NCI-H345 treated with DMSO at 0.1 percent for 48 hours (cell line): ENCODE results near the gene ZNF780B.

Experiments
- DNase-seq: peaks from one replicate; lab custom pipeline; 2025; ENCODE audit not compliant: unreplicated experiment; lab: John Stamatoyannopoulos, UW

ZNF780B gene

GRCh38 chr19:40055832-40056504 is at the start of gene ZNF780B:
Gene ZNF780B, minus strand, starts transcription at chr19:40056231. Its CDS starts 5,899 bp downstream, at chr19:40050332.
- peak; percentile 91 for DNase-seq

DNA sequence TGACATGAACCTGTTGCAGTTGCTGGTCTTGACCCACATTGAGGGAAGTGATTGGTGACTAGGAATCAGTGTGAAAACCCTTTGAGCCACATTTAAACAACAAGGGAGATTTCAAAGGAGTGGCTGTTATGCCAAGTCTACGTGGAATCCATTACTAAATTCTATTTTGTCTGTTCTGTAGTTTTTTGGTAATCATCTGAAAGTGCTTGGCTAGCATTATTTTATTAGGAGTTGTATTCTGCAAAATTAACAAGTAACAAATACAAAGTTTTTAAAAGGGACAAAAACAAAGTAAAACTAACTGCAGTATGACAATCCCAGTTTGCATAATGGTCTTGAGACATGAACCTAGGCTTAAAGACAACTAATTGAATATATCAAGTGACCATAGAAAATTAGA is 48.7 kb upstream of the ZNF780B start:
- DNase-seq = no peak

- DNase-seq = no peak
These were observed 47.6 kb upstream of the ZNF780B start for GRCh38 chr19:40103600-40103999.

GRCh38 chr19:40101813-40102212 is 45.8 kb upstream of the ZNF780B start:
- no peak for DNase-seq

DNA sequence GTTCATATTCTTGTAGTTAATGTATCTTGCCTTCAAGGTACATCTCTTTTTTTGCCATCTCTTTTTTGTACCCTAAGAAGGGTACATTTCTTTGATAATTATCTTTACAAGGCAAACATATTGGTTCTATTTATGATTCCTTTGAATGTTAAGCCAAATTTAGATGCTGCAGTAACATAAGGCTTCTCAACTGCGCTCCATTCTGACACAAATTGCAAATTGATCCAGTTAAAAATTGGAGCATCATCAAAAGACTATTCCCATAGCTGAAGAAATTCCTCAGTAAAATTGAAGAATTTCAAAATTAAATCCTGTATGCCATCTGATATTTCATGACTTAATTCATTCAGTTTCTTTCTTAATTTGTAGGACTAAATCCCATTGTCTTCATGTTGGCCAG is 37.4 kb upstream of the ZNF780B start:
- DNase-seq = no peak

- peak; percentile 60 for DNase-seq
These were observed 35.4 kb upstream of the ZNF780B start for GRCh38 chr19:40091205-40092129.

- peak; percentile 95 for DNase-seq
These were observed 34.5 kb upstream of the ZNF780B start, which contains the start of gene ZNF780A for GRCh38 chr19:40090241-40091204. Gene ZNF780A, minus strand, starts transcription at chr19:40090943. Its CDS starts 6,190 bp downstream, at chr19:40084753.

GRCh38 chr19:40089462-40089861 is 33.4 kb upstream of the ZNF780B start:
- no peak for DNase-seq

GRCh38 chr19:40088299-40089047 is 32.4 kb upstream of the ZNF780B start:
- DNase-seq = no peak

DNA sequence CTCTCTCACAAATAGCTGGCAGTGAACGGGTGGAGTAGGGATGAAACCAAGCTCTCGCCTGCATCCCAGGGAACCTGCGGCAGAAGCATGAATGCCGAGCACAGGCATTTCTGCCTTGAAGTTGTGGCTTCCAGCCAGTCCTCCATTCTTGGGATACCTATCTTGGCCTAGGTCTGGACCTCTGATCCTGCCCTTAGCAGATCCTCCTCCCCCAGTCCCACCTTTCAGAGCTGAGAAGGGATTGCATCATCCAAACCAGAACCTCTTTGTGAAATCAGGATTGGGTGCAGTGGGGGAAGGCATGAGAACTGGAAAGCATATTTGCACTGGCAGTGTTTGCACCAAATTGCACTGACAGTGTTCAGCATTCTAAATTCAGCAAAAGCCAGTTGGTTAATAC is 28.9 kb upstream of the ZNF780B start:
- no peak for DNase-seq

DNA sequence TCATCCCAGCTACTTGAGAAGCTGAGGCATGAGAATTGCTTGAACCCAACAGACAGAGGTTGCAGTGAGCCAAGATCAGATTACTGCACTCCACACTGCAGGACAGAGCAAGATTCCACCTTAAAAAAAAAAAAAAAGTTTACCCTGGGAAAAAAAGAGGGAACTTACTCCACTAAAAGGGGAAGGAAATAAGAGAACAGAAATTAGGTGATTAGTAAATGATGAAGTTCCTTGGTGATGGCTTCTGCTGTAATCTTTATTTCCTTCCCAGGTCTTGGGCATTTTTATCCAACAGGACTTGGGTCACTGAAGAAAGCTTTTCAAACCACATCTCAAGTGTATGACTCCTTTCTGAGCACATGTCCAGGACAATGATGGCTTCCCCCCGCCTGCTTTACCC is 25.4 kb upstream of the ZNF780B start:
- no peak for DNase-seq

GRCh38 chr19:40080289-40080688 is 24.3 kb upstream of the ZNF780B start:
- no peak for DNase-seq

GRCh38 chr19:40078377-40078776 is 22.3 kb upstream of the ZNF780B start:
- no peak for DNase-seq

- DNase-seq = no peak
These were observed 14.0 kb upstream of the ZNF780B start for GRCh38 chr19:40070058-40070457.

- DNase-seq = no peak
These were observed 3.6 kb upstream of the ZNF780B start for GRCh38 chr19:40059624-40060023.

DNA sequence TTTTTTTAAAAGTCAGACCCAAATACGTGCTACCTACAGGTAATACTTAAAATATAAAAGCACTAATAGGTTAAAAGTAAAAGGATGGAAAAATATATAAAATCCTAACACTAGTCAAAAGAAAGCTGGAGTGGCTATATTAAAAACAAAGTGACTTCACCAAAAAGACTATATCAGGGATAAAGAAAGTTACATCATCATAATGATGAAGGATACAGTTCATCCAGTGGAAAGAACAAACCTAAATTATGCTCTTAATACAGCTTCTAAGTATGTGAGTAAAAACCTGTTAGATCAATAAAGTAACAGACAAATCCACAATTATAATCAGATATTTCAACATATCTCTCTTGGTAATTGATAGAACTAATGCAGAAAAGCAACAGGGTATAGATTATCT is 1.1 kb upstream of the ZNF780B start:
- no peak for DNase-seq

GRCh38 chr19:40056505-40056904 is 474 bp upstream of the ZNF780B start:
- DNase-seq = no peak

DNA sequence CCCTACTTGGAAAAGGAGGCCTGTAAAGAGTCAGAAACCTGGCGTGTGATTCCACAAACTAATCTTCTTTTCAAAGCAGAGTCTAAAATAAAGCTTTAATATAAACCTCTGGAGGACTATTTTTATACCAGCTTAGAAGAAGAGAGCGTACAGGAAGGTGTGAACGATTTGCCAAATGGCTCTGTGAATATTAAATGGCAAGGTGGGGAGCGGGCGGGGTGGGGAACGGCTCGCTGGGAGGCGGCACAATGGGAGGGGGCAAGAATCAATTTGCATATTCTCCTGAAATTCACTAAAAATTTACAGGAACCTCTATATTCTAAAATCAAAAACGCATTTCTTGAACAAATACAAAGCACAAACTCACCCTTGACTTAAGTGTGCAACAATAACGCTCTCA is 982 bp downstream of the ZNF780B start:
- DNase-seq = no peak

DNA sequence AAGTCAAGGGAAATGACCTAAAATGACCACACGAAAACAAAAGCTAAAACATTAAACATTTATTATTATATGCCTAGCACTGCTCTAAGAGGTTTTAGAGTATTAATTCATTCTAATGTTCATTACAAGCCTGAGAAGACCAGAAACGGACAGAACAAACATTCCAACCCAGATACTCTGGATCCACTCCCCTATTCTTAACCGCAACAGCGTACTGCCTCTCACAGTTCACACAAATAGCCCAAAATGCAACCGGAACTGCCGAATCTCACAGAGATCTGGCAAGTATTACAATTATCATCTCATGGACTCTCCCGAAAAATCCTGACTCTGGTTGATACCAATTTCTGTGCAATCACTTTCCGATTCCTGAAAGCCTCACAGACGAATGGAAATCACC is 1.4 kb downstream of the ZNF780B start:
- DNase-seq = no peak

- no peak for DNase-seq
These were observed 2.5 kb downstream of the ZNF780B start for GRCh38 chr19:40053491-40053890.
